ENCODE measurements around the gene VAMP5.
"Not testable (repeated sequence)": the region's sequence is repeated elsewhere in the genome, so short reads cannot be mapped to it uniquely, and the experiment has no call there.

The VAMP5 gene

DNA sequence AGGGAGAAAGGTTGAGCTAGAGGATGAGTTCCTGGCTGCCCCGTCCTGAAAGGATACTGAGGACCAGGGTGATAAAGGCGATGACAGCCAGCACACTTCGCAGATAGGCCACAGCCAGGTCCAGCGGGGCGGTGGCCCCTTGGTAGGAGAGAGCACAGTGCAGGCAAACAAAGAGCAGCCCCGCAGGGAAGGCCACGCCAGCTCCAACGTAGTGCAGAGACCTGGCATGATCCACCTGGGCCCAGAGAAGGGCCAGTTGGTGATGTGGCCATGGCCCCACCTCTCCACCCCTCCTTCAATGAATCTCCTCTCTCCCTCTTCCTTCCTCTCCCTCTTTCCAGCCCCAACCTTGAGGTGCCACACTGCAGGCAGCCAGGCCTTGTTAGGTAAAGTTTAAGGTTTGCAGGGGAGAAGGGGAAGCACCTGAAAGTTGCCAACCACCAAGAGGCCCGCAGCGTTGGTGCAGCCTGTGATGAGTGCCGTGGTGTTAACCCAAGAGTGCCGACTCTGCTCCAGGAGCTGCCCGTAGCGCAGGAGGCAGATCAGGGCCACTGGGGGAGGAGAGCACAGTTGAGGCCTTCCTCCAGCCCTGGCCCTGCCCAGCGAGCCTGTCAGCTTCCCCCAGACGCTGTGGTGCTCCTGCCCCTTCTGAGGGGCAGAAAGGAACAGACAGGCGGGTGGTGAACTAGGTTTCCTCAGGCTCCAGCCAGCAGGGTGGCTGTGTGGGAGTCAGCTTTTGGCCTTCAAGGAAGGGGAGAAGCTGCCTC lies 15.4 kb downstream of the VAMP5 start:
- Histone ChIP-seq H4K20me1 (peaks cover 8 to 62% (median 29%) of the 10 kb centered on the region in 11 experiments; a peak in 15 of 22 replicates), H3K4me2 (peak overlapping the region in 1 of 11 experiments; percentile 7; a peak in 2 of 22 replicates), H3K36me3 (peaks cover 30 to 47% (median 35%) of the 10 kb centered on the region in 11 experiments), H3K9ac (peak overlapping the region in 6 of 11 experiments; percentile 9 to 91 (median 32); a peak in 5 of 22 replicates), H3K27me3 (no peaks in the 10 kb centered on the region), H3K9me3 (replicated peaks in 1 of 11) (no peaks in the 10 kb centered on the region), H3K27ac (no peak overlapping the region), H3K4me3 (no peak overlapping the region), H3K4me1 (peaks cover 38 to 65% (median 53%) of the 10 kb centered on the region in 10 experiments)
- no peak for TF ChIP-seq Cebpa-rat (IDR thresholded peaks at IDR 0.05)

DNA sequence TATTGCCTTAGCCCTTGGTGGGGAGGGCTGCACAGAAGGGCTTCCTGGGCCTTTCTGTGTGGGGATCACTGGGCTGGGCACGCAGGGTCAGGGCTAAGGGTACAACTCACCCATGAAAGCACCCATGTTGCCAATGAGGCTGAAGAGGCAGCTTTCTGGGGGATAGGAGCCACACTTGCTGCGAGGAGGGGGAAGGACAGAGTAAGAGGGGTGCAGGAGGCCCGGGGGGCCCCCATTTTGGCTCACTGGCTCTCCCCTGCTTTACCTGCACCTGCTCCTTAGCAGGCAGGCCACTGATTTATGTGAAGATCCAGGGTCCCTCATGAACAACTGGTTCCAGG lies 16.0 kb downstream of the VAMP5 start:
- Histone ChIP-seq H3K27me3 (no peaks in the 10 kb centered on the region), H3K4me1 (peaks cover 34 to 68% (median 53%) of the 10 kb centered on the region in 10 experiments), H3K9me3 (replicated peaks in 1 of 11) (no peaks in the 10 kb centered on the region), H3K4me3 (no peak overlapping the region), H4K20me1 (peaks cover 8 to 63% (median 32%) of the 10 kb centered on the region in 11 experiments; a peak in 15 of 22 replicates), H3K36me3 (peaks cover 30 to 47% (median 35%) of the 10 kb centered on the region in 11 experiments), H3K9ac (peak overlapping the region in 5 of 11 experiments; percentile 9 to 91 (median 27); a peak in 5 of 22 replicates), H3K27ac (no peak overlapping the region), H3K4me2 (no peak overlapping the region; a peak in 2 of 22 replicates)
- TF ChIP-seq Cebpa-rat (IDR thresholded peaks at IDR 0.05) = no peak

DNA sequence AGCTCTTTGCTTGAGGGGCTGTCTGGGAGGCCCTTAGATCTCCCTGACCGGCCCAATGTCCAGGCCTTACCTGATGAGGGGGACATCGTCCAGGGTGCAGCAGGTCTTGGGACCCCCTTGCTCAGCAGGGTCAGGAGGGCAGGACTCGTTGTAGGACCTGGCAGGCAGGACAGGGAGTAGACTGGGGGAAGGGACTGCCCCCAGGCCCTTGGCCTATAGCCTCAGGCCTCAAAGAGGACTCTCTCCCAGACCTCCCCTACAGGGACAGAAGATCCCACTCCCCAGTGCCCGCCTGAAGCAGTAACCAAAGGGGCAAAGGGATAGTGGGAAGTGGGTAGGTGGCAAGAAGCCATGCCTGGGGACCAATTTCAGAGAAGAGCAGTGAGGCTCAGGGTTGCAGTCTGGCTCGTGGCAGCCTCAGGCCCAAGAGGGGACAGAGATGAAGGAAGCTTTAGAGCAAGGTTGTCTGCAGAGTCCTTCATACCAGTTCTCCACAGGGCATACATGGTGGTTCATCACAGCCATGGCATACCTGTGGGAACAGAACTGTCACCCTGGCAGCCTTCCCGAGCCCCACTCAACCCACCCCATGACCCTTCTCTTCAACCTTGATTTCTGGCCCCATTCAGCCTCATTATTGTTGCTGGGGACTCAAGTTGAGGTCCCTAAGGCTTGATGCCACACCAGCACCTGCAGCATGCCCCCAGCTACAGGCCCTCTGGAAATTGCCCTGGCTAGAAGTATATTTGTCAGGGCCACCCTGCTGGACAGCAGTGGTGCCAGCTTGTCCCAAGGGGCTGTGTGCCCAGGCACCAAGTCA lies 16.9 kb downstream of the VAMP5 start:
- Histone ChIP-seq H3K27me3 (no peaks in the 10 kb centered on the region), H3K4me3 (peak overlapping the region in 8 of 10 experiments; percentile 72 to 85 (median 78); a peak in 16 of 20 replicates), H3K4me2 (peak overlapping the region; percentile 87 to 99 (median 95))

DNA sequence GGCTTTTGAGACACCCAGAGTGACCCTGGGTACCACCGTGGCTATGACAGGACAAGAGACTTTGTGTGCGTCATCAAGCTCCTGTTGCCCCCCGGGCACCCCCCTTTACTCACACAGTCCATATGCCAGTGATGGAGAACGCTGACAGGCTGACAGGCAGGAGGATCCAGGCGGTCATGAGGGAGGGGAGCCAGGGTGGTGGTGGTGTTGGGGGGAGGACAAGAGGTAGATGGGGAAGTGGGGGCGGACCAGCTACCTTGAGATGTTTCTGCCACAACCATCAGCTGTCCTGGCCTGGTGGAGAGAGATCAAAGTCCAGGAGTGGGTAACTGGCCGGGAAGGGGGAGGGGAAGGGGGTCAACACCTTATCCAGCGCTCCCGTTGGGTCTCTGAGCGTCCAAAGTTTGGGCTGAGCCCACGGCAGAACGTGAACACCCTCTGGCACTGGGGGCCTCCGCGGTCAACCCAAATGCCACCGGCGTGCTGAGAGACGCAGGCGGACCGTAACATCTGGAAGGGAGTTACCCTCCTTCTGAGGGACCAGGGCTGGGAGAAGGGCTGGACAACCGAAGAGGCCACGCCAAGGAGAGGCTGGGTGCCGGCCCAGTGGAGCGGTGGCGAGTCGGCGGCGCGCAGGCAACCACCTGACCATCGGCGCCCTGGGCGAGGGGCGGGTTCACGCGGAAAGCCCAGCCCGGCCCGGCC lies 17.7 kb downstream of the VAMP5 start:
- peak overlapping the region; percentile 52 to 75 (median 66) for H3K27ac ChIP-seq
- H3K36me3 ChIP-seq = peaks cover 30 to 58% (median 45%) of the 10 kb centered on the region in 11 experiments

More for the DNA sequence above, 16.9 kb downstream of the VAMP5 start:
- Histone ChIP-seq H3K27ac (no peak overlapping the region), H3K36me3 (peaks cover 33 to 56% (median 43%) of the 10 kb centered on the region in 11 experiments), H4K20me1 (peaks cover 8 to 63% (median 35%) of the 10 kb centered on the region in 11 experiments; a peak in 16 of 22 replicates), H3K9ac (peak overlapping the region in 10 of 11 experiments; percentile 74 to 91 (median 82); a peak in 16 of 22 replicates), H3K4me1 (peaks cover 32 to 78% (median 52%) of the 10 kb centered on the region in 10 experiments), H3K9me3 (replicated peaks in 1 of 11) (no peaks in the 10 kb centered on the region)
- no peak for TF ChIP-seq Cebpa-rat (IDR thresholded peaks at IDR 0.05)

DNA sequence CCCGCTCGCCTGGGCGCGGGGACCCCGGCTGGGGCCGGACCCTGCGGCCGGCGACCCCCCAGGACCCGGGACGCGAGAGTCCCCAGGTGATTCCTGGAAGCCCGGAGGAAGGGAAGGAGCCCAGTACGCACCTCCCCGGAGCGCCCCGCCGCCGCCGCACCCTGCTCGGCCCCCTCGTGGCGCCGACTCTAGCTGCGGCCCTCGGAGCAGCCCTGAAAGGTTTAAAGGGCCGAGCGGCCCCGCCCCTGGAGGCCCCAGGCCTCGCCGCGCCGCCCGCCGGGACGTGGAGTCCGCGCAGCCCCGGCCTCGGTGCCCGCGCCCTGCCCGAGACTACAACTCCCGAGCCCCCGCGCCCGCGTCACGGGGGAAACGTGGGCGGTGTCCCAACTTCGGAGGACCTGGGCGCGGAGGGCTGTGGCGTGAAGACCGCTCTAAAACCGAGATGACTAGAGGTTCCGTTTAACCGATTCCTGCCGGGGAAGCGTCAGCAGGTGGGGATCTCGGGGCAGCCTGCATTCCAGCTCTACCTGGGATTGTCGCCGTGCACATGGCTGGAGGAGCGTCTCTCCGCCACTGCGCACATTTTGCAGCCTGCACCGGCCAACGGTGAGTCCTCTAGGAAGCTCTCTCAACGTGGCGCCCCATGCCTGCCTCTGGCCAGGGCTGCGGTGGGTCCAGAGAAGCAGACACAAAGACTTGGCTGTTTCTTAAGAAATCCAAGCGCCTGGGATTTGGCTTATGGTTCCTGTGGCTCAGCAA lies 18.4 kb downstream of the VAMP5 start, which contains the start of gene TMEM150A:
TSS of gene TMEM150A (minus strand) at position 223 of the 759 bp plus-strand sequence. CDS start 750 bp downstream, outside the sequence.
- Histone ChIP-seq H3K27me3 (no peaks in the 10 kb centered on the region), H3K4me1 (peaks cover 22 to 65% (median 39%) of the 10 kb centered on the region in 10 experiments), H3K9me3 (replicated peaks in 1 of 11) (no peaks in the 10 kb centered on the region), H4K20me1 (peaks cover 0 to 54% (median 32%) of the 10 kb centered on the region in 11 experiments; a peak in 13 of 22 replicates), H3K9ac (peak within 1 kb of the TSS; percentile 74 to 91 (median 82)), H3K4me3 (peak within 1 kb of the TSS; percentile 71 to 85 (median 77)), H3K4me2 (peak within 1 kb of the TSS; percentile 88 to 99 (median 95)), H3K27ac (peak within 1 kb of the TSS; percentile 52 to 75 (median 66)), H3K36me3 (peaks cover 25 to 58% (median 45%) of the 10 kb centered on the region in 11 experiments)
- no peak for TF ChIP-seq Cebpa-rat (IDR thresholded peaks at IDR 0.05)

More for the DNA sequence above, 17.7 kb downstream of the VAMP5 start:
- Histone ChIP-seq H4K20me1 (peaks cover 3 to 58% (median 37%) of the 10 kb centered on the region in 11 experiments; a peak in 15 of 22 replicates), H3K9me3 (replicated peaks in 1 of 11) (no peaks in the 10 kb centered on the region), H3K4me2 (peak overlapping the region; percentile 87 to 99 (median 95)), H3K27me3 (no peaks in the 10 kb centered on the region), H3K4me1 (peaks cover 25 to 72% (median 46%) of the 10 kb centered on the region in 10 experiments), H3K9ac (peak overlapping the region; percentile 74 to 91 (median 82)), H3K4me3 (peak overlapping the region; percentile 71 to 85 (median 77))
- TF ChIP-seq Cebpa-rat (IDR thresholded peaks at IDR 0.05) = no peak

DNA sequence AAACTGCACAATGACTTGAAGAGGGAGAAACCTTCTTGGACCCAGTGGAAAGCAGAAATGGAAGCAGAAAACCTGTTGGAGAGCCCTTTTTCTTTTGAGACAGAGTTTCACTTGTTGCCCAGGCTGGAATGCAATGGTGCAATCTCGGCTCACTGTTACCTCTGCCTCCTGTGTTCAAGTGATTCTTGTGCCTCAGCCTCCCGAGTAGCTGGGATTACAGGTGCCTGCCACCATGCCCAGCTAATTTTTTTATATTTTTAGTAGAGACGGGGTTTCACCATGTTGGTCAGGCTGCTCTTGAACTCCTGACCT lies 19.9 kb downstream of the VAMP5 start:
- Histone ChIP-seq H3K4me2 (peak overlapping the region; percentile 88 to 99 (median 95); a peak in 21 of 22 replicates), H3K9ac (peak overlapping the region in 2 of 11 experiments; percentile 1 to 91; a peak in 3 of 22 replicates), H3K4me3 (peak overlapping the region in 4 of 10 experiments; percentile 72 to 79 (median 77); a peak in 4 of 20 replicates), H3K4me1 (peaks cover 22 to 63% (median 37%) of the 10 kb centered on the region in 10 experiments), H4K20me1 (peaks cover 0 to 64% (median 37%) of the 10 kb centered on the region in 11 experiments; a peak in 15 of 22 replicates), H3K36me3 (peaks cover 27 to 58% (median 45%) of the 10 kb centered on the region in 11 experiments)
- not testable (repeated sequence) for H3K9me3 ChIP-seq (replicated peaks in 1 of 11); H3K27me3 ChIP-seq; H3K27ac ChIP-seq

DNA sequence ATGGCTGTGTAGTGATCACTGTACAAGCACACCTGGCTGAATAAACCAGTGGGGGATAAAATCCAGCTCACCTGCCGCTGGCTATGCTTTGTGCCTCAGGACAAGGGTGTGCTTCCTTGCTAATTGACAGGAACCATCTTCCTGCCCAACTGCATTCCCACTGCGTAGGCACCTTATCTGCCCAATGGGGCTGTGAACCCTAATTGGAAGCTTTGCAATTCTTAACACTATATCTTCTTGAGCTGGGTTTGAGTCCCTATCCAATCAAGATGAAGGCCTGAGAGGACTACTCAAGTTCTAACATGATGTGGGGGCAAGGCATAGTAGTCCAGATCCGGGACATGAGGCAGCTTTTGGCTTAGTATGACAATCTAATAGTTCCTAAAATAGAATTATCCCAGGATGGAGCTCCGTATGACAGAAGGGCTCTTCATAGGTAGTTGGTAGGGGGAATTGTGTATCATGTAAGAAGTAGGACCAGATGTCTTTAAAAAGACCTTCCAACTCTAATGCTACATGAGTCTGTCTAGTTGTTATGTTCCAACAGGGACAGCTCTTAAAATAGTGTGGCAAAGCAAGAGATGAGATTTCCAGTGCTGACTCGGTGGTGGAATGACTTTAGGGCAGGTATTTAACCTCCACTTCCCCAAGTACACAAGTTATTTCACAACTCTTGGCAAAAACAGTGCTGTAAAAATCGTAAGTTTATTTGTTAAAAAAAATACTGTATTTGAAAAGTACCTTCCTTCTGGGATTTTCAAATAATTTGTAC lies 20.5 kb downstream of the VAMP5 start:
- no peaks in the 10 kb centered on the region for H3K27me3 ChIP-seq
- no peak overlapping the region; a peak in 2 of 22 replicates for H3K9ac ChIP-seq
- no peak overlapping the region for H3K27ac ChIP-seq
- no peak for TF ChIP-seq Cebpa-rat (IDR thresholded peaks at IDR 0.05)
- peak overlapping the region in 9 of 11 experiments; percentile 88 to 98 (median 94); a peak in 14 of 22 replicates for H3K4me2 ChIP-seq
- H4K20me1 ChIP-seq = peaks cover 0 to 62% (median 37%) of the 10 kb centered on the region in 11 experiments; a peak in 15 of 22 replicates
- peaks cover 22 to 63% (median 41%) of the 10 kb centered on the region in 10 experiments for H3K4me1 ChIP-seq
- H3K9me3 ChIP-seq (replicated peaks in 1 of 11) = no peaks in the 10 kb centered on the region
- H3K4me3 ChIP-seq = no peak overlapping the region
- H3K36me3 ChIP-seq = peaks cover 26 to 58% (median 47%) of the 10 kb centered on the region in 11 experiments
